ENCODE data around the gene UNKL.

DNA sequence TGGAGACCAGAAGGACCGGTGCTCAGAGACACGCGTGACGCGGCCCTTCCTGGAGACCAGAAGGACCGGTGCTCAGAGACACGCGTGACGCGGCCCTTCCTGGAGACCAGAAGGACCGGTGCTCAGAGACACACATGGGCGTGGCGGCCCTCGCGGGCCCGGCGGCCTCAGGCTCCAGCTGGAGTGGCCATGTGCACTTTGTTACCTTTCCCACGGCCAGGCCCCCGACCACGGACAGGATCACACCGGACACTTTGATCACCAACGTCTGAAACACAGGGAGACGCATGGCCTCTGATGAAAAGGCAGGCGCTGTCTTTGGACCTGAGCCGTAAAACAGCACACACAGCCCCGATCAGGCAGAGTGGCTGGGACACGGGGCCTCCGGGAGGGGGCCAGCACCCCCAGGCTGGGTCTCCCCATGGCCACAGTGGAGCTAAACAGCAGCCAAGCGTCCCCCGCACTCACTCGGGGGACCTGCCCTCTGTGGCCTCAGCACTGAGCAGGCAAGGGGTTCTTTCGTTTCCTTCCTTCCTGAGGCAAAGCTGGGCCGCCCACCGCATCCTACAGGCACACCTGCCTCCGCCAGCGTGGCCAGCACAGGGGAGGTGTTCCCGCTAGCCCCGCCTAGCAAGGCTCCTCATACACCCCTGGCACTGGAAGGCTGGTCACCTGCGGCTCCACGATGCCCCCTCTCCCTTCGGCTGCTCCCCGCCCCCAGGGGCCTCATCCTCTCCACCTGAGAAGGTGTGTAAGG, 43.2 kb upstream of the UNKL start:
- no peak for TF ChIP-seq EZH2 (IDR thresholded peaks at IDR 0.05; ENCODE audit: insufficient read depth, poor library complexity, severe bottlenecking)
- TF ChIP-seq EZH2phosphoT487 (IDR thresholded peaks at IDR 0.05; ENCODE audit: insufficient read depth, low read depth): no peak

Data from GM23248 (cell line).